Loucy (cell line): Measurements from ENCODE around the gene CIRBP.

Experiments
- H2AFZ ChIP-seq: fragments of 200-600 bp; sonication (generic); 2 replicates; pipeline ENCODE4 v1.6.0; 2016; ENCODE audit warnings: antibody characterized with exemption, mild to moderate bottlenecking, low read length, moderate library complexity
- H3F3A ChIP-seq: fragments of 200-600 bp; 2 replicates; pipeline ENCODE4 v1.6.0; 2016; ENCODE audit warnings: antibody characterized with exemption, low read depth, mild to moderate bottlenecking
- H3K27me3 ChIP-seq: fragments of 200-600 bp; sonication (generic); 2 replicates; pipeline ENCODE4 v1.6.1; 2014; ENCODE audit warnings: low read length, mild to moderate bottlenecking; ENCODE audit not compliant: insufficient read depth, poor library complexity, severe bottlenecking
- H3K36me3 ChIP-seq: fragments of 200-600 bp; sonication (generic); 2 replicates; pipeline ENCODE4 v1.6.1; 2016; ENCODE audit warnings: low read length; ENCODE audit not compliant: insufficient read depth
- H3K4me1 ChIP-seq: fragments of 200-600 bp; sonication (generic); 2 replicates; pipeline ENCODE4 v1.5.1; 2014; ENCODE audit warnings: low read length, mild to moderate bottlenecking; ENCODE audit not compliant: insufficient read depth, poor library complexity, severe bottlenecking
- H3K4me2 ChIP-seq: fragments of 200-600 bp; sonication (generic); 2 replicates; pipeline ENCODE4 v1.6.0; 2014; ENCODE audit warnings: antibody characterized with exemption, low read length, low read depth, mild to moderate bottlenecking; ENCODE audit not compliant: poor library complexity, severe bottlenecking
- H3K4me3 ChIP-seq: fragments of 200-600 bp; sonication (generic); 2 replicates; pipeline ENCODE4 v1.5.1; 2014; ENCODE audit warnings: low read length, mild to moderate bottlenecking, mixed read lengths; ENCODE audit not compliant: poor library complexity, severe bottlenecking
- H3K79me2 ChIP-seq: fragments of 200-600 bp; sonication (generic); 2 replicates; pipeline ENCODE4 v1.6.1; 2014; ENCODE audit warnings: low read length; ENCODE audit not compliant: insufficient read depth
- H3K9ac ChIP-seq: fragments of 200-600 bp; sonication (generic); 2 replicates; pipeline ENCODE4 v1.6.0; 2014; ENCODE audit warnings: mild to moderate bottlenecking, low read depth, low read length, moderate library complexity; ENCODE audit not compliant: poor library complexity, severe bottlenecking
- H3K9me2 ChIP-seq: fragments of 200-600 bp; sonication (generic); replicated peaks from 2 replicates; pipeline ENCODE4 v1.6.1; 2016; ENCODE audit warnings: low read depth, low read length, mixed read lengths
- H3K9me3 ChIP-seq: fragments of 200-600 bp; sonication (generic); 2 replicates; pipeline ENCODE4 v1.6.1; 2014; ENCODE audit warnings: mild to moderate bottlenecking, antibody characterized with exemption, low read length, low read depth; ENCODE audit not compliant: insufficient read depth
- H4K20me1 ChIP-seq: fragments of 200-600 bp; sonication (generic); 2 replicates; pipeline ENCODE4 v1.6.0; 2014; ENCODE audit warnings: antibody characterized with exemption, low read length, mild to moderate bottlenecking; ENCODE audit not compliant: insufficient read depth, poor library complexity, severe bottlenecking
- CTCF ChIP-seq: fragments of 200-600 bp; sonication (generic); conservative IDR thresholded peaks from 2 replicates; pipeline ENCODE4 v1.5.1; 2014; ENCODE audit warnings: mild to moderate bottlenecking, antibody characterized with exemption, low read length
- EZH2phosphoT487 ChIP-seq: fragments of 200-600 bp; IDR thresholded peaks from 2 replicates; pipeline ENCODE4 v1.6.1; 2018; ENCODE audit warnings: antibody characterized with exemption, mild to moderate bottlenecking, moderate library complexity, borderline replicate concordance

Gene CIRBP

GRCh38 chr19:1312767-1313694 lies 43.9 kb downstream of the CIRBP start:
- Histone ChIP-seq H3K9me3 (no peaks in the 10 kb centered on the region), H3K4me2 (no peak overlapping the region), H3K9ac (no peak overlapping the region), H3K27me3 (no peaks in the 10 kb centered on the region), H3K36me3 (no peaks in the 10 kb centered on the region), H2AFZ (no peak overlapping the region), H4K20me1 (no peaks in the 10 kb centered on the region), H3K4me1 (no peaks in the 10 kb centered on the region), H3F3A (no peaks in the 10 kb centered on the region), H3K79me2 (no peaks in the 10 kb centered on the region), H3K4me3 (no peak overlapping the region), H3K9me2 (no peaks in the 10 kb centered on the region)
- TF ChIP-seq EZH2phosphoT487 (no peak), CTCF (no peak)

GRCh38 chr19:1313695-1314613 lies 44.8 kb downstream of the CIRBP start:
- Histone ChIP-seq H2AFZ (no peak overlapping the region), H3K4me2 (no peak overlapping the region), H3F3A (no peaks in the 10 kb centered on the region), H3K4me1 (no peaks in the 10 kb centered on the region), H3K4me3 (no peak overlapping the region), H3K27me3 (no peaks in the 10 kb centered on the region), H3K79me2 (no peaks in the 10 kb centered on the region), H3K36me3 (no peaks in the 10 kb centered on the region), H4K20me1 (no peaks in the 10 kb centered on the region), H3K9ac (no peak overlapping the region), H3K9me2 (no peaks in the 10 kb centered on the region), H3K9me3 (no peaks in the 10 kb centered on the region)
- TF ChIP-seq CTCF (no peak), EZH2phosphoT487 (no peak)

GRCh38 chr19:1315470-1316166 lies 46.5 kb downstream of the CIRBP start:
- Histone ChIP-seq H3K27me3 (no peaks in the 10 kb centered on the region), H3K36me3 (no peaks in the 10 kb centered on the region), H2AFZ (no peak overlapping the region), H3K79me2 (no peaks in the 10 kb centered on the region), H3K9me2 (no peaks in the 10 kb centered on the region), H3K9me3 (no peaks in the 10 kb centered on the region), H3K9ac (no peak overlapping the region), H4K20me1 (no peaks in the 10 kb centered on the region), H3K4me2 (no peak overlapping the region), H3F3A (no peaks in the 10 kb centered on the region), H3K4me1 (no peaks in the 10 kb centered on the region), H3K4me3 (no peak overlapping the region)
- peak; percentile 45 for TF ChIP-seq CTCF
- TF ChIP-seq EZH2phosphoT487, result no peak
